ENCODE results near the gene UROC1. TPM values are rescaled to one million over a fixed set of nuclear protein-coding genes. Genes with fewer than 3 reads are reported as not detected.

Gene UROC1
- total RNA-seq, 2 experiments from 2014 or later: not detected

GRCh38 chr3:126550488-126551051 is 33.0 kb upstream of the UROC1 start:
- Mint-ChIP-seq H3K27ac (no peak overlapping the region), H3K36me3 (ENCODE audit: low read depth) (no peaks in the 10 kb centered on the region), H3K27me3 (no peaks in the 10 kb centered on the region), H3K9me3 (no peaks in the 10 kb centered on the region), H3K4me1 (ENCODE audit: low read depth) (no peaks in the 10 kb centered on the region), H3K4me3 (no peak overlapping the region)
- Histone ChIP-seq H3K4me3 (ENCODE audit: low read length) (no peak overlapping the region), H3K27ac (ENCODE audit: low read depth in 1 of 2, low read length in 2 of 2) (no peak overlapping the region), H3K36me3 (ENCODE audit: insufficient read depth, low read length) (no peaks in the 10 kb centered on the region), H3K27me3 (ENCODE audit: control insufficient read depth in 1 of 2, insufficient read depth in 2 of 2, low read length in 2 of 2) (no peaks in the 10 kb centered on the region), H3K9me3 (ENCODE audit: control insufficient read depth in 1 of 2, insufficient read depth in 1 of 2, low read length in 2 of 2) (no peaks in the 10 kb centered on the region), H3K4me1 (ENCODE audit: insufficient read depth, low read length) (no peaks in the 10 kb centered on the region)
- CTCF ChIA-PET: no interaction called here
- POLR2A ChIA-PET: no interaction called here
- TF ChIP-seq CTCF (IDR thresholded peaks at IDR 0.05): no peak
- DNase-seq: peak in 2 of 14 experiments; percentile 4 to 16
- ATAC-seq (ENCODE audit: poor library complexity): no peak
- intact Hi-C loops (cut with DNase I, micrococcal nuclease): no loop called here

- ATAC-seq (ENCODE audit: poor library complexity) (no peak), DNase-seq (peak in 2 of 14 experiments; percentile 6 to 12)
- Histone ChIP-seq H3K4me1 (ENCODE audit: insufficient read depth, low read length) (no peaks in the 10 kb centered on the region), H3K4me3 (ENCODE audit: low read length) (no peak overlapping the region), H3K27me3 (ENCODE audit: control insufficient read depth in 1 of 2, insufficient read depth in 2 of 2, low read length in 2 of 2) (no peaks in the 10 kb centered on the region), H3K27ac (ENCODE audit: low read depth in 1 of 2, low read length in 2 of 2) (no peak overlapping the region), H3K9me3 (ENCODE audit: control insufficient read depth in 1 of 2, insufficient read depth in 1 of 2, low read length in 2 of 2) (no peaks in the 10 kb centered on the region), H3K36me3 (ENCODE audit: insufficient read depth, low read length) (no peaks in the 10 kb centered on the region)
- Mint-ChIP-seq H3K9me3 (no peaks in the 10 kb centered on the region), H3K36me3 (ENCODE audit: low read depth) (no peaks in the 10 kb centered on the region), H3K27me3 (no peaks in the 10 kb centered on the region), H3K27ac (no peak overlapping the region), H3K4me3 (no peak overlapping the region), H3K4me1 (ENCODE audit: low read depth) (no peaks in the 10 kb centered on the region)
- POLR2A ChIA-PET: no interaction called here
- intact Hi-C loops (cut with DNase I, micrococcal nuclease): no loop called here
- no peak for TF ChIP-seq CTCF (IDR thresholded peaks at IDR 0.05)
- CTCF ChIA-PET: no interaction called here
These were observed 32.4 kb upstream of the UROC1 start for GRCh38 chr3:126549861-126550487.

- Histone ChIP-seq H3K9me3 (ENCODE audit: control insufficient read depth in 1 of 2, insufficient read depth in 1 of 2, low read length in 2 of 2) (no peaks in the 10 kb centered on the region), H3K4me3 (ENCODE audit: low read length) (no peak overlapping the region), H3K27ac (ENCODE audit: low read depth in 1 of 2, low read length in 2 of 2) (no peak overlapping the region), H3K36me3 (ENCODE audit: insufficient read depth, low read length) (no peaks in the 10 kb centered on the region), H3K4me1 (ENCODE audit: insufficient read depth, low read length) (no peaks in the 10 kb centered on the region), H3K27me3 (ENCODE audit: control insufficient read depth in 1 of 2, insufficient read depth in 2 of 2, low read length in 2 of 2) (no peaks in the 10 kb centered on the region)
- no peak for ATAC-seq (ENCODE audit: poor library complexity)
- H3K27ac Mint-ChIP-seq: no peak overlapping the region
- H3K9me3 Mint-ChIP-seq: no peaks in the 10 kb centered on the region
- CTCF ChIA-PET: no interaction called here
- no peaks in the 10 kb centered on the region for H3K36me3 Mint-ChIP-seq (ENCODE audit: low read depth)
- POLR2A ChIA-PET: no interaction called here
- TF ChIP-seq CTCF (IDR thresholded peaks at IDR 0.05): no peak
- H3K4me3 Mint-ChIP-seq: no peak overlapping the region
- H3K4me1 Mint-ChIP-seq (ENCODE audit: low read depth): no peaks in the 10 kb centered on the region
- no peaks in the 10 kb centered on the region for H3K27me3 Mint-ChIP-seq
- intact Hi-C loops (cut with DNase I, micrococcal nuclease): no loop called here
- DNase-seq: peak in 1 of 14 experiments; percentile 10
These were observed 31.2 kb upstream of the UROC1 start for GRCh38 chr3:126548556-126549466.

Measured in CD4-positive, alpha-beta T cell (primary cell).